ENCODE results near the gene EMX2.

GRCh38 chr10:117509573-117509972 lies 33.0 kb upstream of the EMX2 start:
- TF ChIP-seq POLR2AphosphoS5 (IDR thresholded peaks at IDR 0.05; ENCODE audit: low read depth) (no peak), ZNF462 (CRISPR knock-in tag; IDR thresholded peaks at IDR 0.05) (no peak), CREB1 (CRISPR knock-in tag; IDR thresholded peaks at IDR 0.05; ENCODE audit: low read depth) (no peak), CTCF (conservative IDR thresholded peaks at IDR 0.05; ENCODE audit: low read depth in 2 of 2) (no peak), EZH2 (IDR thresholded peaks at IDR 0.05; ENCODE audit: low read depth, unreplicated experiment) (no peak), REST (IDR thresholded peaks at IDR 0.05; ENCODE audit: unreplicated experiment) (no peak), NANOG (IDR thresholded peaks at IDR 0.05; ENCODE audit: borderline replicate concordance) (no peak)
